Activated CD4-positive, alpha-beta T cell treated with anti-CD3 and anti-CD28 coated beads, Interleukin-2, Interleukin-4, amounts not matched to agents 100 ng/mL and 50 ng/mL, durations not matched to agents 16 hours and 8 hours (primary cell): ENCODE data around the gene AGBL5.
A peak's percentile ranks its signal among the peaks of the same experiment; 100 is the strongest.

Experiments used
- DNase-seq: peaks from one replicate; pipeline ENCODE4 v3.0.0-alpha.2; 2020; ENCODE audit warnings: low spot score

AGBL5 gene

GRCh38 chr2:27050996-27051901, at the start of gene AGBL5:
Gene AGBL5, plus strand, starts transcription at chr2:27051668. Its CDS starts 1,291 bp downstream, at chr2:27052959.
- DNase-seq = peak; percentile 98

- no peak for DNase-seq
Observed at GRCh38 chr2:27001950-27002349, 49.5 kb upstream of the AGBL5 start.

GRCh38 chr2:27003007-27003406, 48.5 kb upstream of the AGBL5 start:
- no peak for DNase-seq

- no peak for DNase-seq
Observed at GRCh38 chr2:27003857-27004256, 47.6 kb upstream of the AGBL5 start.

- no peak for DNase-seq
Observed at GRCh38 chr2:27006602-27007415, 44.7 kb upstream of the AGBL5 start.

GRCh38 chr2:27007416-27008374, 43.8 kb upstream of the AGBL5 start:
- no peak for DNase-seq

- DNase-seq = no peak
Observed at GRCh38 chr2:27008678-27009077, 42.8 kb upstream of the AGBL5 start.

GRCh38 chr2:27009083-27009482, 42.4 kb upstream of the AGBL5 start:
- no peak for DNase-seq

- DNase-seq = no peak
Observed at GRCh38 chr2:27009716-27010115, 41.8 kb upstream of the AGBL5 start.

GRCh38 chr2:27010139-27010538, 41.3 kb upstream of the AGBL5 start:
- no peak for DNase-seq

GRCh38 chr2:27013738-27014137, 37.7 kb upstream of the AGBL5 start:
- no peak for DNase-seq

GRCh38 chr2:27014771-27015433, 36.6 kb upstream of the AGBL5 start:
- DNase-seq = no peak

GRCh38 chr2:27016801-27017325, 34.6 kb upstream of the AGBL5 start:
- peak; percentile 53 for DNase-seq

GRCh38 chr2:27018142-27018541, 33.3 kb upstream of the AGBL5 start:
- no peak for DNase-seq

GRCh38 chr2:27019459-27019858, 32.0 kb upstream of the AGBL5 start:
- DNase-seq = no peak

GRCh38 chr2:27019931-27020855, 31.3 kb upstream of the AGBL5 start:
- no peak for DNase-seq

GRCh38 chr2:27021253-27022049, 30.0 kb upstream of the AGBL5 start:
- DNase-seq = no peak

- no peak for DNase-seq
Observed at GRCh38 chr2:27023740-27024139, 27.7 kb upstream of the AGBL5 start.

- no peak for DNase-seq
Observed at GRCh38 chr2:27024188-27024587, 27.3 kb upstream of the AGBL5 start.
